ENCODE results near the gene ANKK1.

The ANKK1 gene

GRCh38 chr11:113387605-113388211 lies at the start of gene ANKK1:
Gene ANKK1, plus strand, starts transcription at chr11:113387779. Its CDS starts 106 bp downstream, at chr11:113387885.
- DNase-seq = no peak

DNA sequence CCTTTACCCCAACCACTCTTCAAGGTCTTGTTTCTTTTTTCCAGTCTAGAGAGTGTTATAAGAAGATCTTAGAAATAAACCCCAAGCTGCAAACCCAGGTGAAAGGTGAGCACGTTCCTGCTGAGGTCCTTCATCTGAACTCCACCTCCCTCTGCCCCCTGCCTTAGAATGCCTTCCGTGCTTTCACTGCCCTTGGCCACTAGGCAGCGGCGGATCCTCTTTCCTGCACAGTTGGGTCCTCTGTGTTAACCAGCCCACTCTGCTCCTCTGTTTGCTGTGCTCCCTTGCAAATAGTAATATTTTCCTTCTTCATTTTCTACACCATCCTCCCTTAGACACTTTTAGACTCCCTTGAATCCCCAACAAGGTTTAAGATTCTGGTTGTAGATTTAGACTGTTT lies 48.8 kb upstream of the ANKK1 start:
- DNase-seq = peak; percentile 54

- DNase-seq = peak; percentile 22
Observed at GRCh38 chr11:113339929-113340589, 47.5 kb upstream of the ANKK1 start.

GRCh38 chr11:113341388-113342165 lies 46.0 kb upstream of the ANKK1 start:
- no peak for DNase-seq

GRCh38 chr11:113345978-113346377 lies 41.6 kb upstream of the ANKK1 start:
- no peak for DNase-seq

DNA sequence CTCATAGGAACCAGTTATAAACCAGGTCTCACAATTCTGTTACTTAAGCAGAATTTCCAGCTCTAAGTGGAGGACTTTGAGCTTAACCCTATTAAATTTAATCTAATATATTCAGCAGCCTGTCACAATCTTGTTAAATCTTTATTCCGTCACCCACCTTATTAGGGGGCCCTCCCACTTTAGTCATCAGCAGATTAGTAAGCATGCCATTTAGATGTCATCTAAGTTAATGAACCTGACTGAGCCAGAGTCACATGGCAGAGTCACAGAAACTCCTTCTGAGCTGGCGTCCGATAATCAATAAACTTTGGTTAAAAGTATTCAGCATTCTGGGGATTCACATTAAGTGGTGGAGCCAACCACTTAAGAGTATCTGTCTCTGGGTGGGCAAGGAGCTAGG lies 38.1 kb upstream of the ANKK1 start:
- DNase-seq = peak; percentile 95

- peak; percentile 67 for DNase-seq
Observed at GRCh38 chr11:113350336-113351067, 37.1 kb upstream of the ANKK1 start.

DNA sequence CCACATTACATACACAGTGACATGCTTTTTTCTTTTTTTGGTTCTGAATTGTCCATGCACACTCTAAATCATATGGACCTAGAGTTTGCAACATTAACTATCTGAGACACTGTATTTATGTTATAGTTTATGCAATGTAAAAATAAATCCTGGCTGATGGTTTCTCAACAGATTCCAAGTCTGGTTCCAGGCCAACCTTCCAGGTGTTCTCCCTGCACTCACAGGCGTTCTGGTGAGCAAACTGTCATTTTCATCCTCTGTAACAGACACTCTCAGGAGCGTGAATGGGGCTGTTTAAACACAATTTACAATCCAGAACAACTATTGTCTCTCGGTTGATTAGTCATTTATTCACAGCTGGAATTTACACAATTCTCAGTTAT lies 36.5 kb upstream of the ANKK1 start:
- no peak for DNase-seq

DNA sequence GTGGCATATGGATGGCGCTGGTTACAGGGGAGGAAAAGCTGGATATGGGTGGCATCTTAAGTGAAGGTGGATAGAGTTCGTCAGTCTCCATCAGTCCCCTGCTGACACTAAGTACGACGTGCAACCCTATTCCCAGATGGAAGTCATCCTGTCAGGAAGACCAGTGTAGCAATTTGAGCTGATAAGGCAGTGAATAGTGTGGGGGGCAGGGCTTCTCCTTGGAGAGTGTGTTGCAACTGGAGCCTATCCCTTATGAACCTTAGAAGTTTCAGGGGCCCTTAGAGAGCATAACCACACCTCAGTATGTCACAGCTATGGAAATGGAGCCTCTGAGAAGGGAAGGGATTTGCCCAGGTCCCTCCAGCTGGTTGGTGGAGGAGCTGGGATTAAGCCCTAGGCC lies 36.1 kb upstream of the ANKK1 start:
- peak; percentile 47 for DNase-seq

DNA sequence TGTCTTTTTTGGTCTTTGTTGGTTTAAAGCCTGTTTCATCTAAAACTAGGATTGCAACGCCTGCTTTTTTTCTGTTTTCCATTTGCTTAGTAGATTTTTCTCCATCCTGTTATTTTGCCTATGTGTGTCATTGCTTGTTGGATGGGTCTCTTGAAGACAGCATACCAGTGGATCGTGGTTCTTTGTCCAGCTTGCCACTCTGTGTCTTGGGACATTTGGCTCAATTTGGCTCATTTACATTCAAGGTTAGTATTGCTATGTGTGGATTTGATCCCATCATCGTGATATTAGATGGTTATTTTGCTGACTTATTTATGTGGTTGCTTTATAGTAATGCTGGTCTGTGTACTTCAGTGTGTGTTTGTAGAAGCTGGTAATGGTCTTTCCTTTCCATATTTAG lies 31.4 kb upstream of the ANKK1 start:
- no peak for DNase-seq

GRCh38 chr11:113363406-113363805 lies 24.2 kb upstream of the ANKK1 start:
- DNase-seq = no peak

DNA sequence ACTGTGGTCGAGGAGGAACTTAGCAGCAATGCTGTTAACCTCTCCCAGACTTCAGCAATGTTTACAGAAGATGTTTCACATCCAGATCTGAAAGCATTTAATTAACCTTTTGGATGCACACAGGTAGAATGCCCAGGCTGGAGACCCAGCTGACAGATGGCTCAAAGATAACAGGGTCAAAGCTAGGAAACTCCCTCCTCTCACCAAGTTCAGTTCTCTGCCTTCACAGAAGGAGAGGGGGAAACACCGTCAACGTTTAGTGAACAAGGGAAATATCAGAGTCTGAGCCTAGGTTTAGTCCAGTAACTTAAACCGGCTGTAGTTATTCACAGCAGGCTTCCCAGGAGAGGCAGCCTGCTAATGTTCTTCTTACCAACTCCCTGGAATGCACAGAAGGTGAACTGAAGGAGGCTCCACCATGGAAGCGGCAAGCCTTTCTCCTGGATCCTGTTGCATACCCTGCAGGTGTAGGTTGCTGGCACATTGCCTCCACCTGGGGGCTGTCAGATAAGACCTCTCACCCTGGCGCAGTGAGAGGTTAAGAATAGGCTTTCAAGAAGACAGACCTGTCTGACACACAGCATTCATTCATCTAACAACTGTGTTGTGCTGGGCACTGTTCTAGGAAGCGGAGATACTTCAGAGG lies 23.5 kb upstream of the ANKK1 start:
- DNase-seq = no peak

DNA sequence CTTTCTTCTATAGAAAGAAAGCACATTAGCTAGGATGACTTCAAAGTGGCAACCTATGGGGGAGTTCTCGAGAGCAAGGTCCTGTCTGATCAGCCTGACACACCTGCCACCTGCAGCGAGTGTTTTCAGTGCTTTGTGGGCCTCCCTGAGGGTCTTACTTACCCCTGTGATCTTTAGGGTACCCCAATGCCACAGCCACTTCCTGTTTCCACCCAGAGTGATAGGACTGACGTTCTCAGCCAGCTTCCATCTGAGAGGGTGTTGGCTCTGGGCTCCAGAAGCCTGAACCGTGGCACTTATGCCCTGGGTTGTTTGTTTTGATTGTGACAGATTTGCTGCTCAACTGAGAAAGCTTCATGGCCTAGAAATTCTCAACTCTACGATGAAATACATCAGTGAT lies 21.7 kb upstream of the ANKK1 start:
- DNase-seq = no peak

DNA sequence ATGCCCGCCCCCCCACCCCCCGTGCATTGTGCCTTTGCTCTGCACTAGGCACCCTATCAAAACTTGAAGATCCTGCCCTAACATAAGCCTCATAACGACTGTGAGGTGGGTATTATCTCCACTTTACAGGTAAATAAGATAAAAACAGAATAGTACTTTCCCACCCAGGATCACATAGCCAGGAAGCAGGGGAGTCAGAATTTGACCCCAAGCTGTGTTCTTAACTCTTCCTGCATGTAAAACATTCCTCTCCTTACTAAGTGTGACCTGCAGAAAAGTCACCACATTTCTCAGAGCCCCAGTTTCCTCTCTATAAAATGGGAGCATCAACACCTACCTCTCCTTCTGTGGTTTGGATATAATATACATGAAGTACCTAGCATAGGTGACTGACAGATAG lies 18.2 kb upstream of the ANKK1 start:
- no peak for DNase-seq

DNA sequence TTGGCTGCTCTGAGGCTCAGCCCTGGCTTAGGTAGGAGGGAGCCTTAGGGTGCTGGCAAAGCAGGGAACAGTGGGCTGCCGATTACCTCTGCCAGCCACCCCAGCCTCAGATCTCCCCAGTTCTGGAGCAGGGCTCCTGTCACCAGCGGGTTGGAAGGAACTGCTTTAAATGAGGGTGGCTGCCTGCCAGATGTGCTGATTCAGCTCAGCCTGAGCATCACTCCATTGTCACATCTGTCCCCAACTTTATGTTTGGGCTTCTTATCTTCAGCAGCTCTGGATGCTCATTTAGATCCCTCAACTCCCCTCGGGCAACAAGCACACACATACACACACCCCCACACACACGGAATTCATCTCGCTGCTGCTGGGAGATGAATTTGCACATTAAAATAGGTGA lies 16.9 kb upstream of the ANKK1 start:
- DNase-seq = no peak

- DNase-seq = peak; percentile 22
Observed at GRCh38 chr11:113372309-113372708, 15.3 kb upstream of the ANKK1 start.

GRCh38 chr11:113373306-113373705 lies 14.3 kb upstream of the ANKK1 start:
- DNase-seq = no peak

- DNase-seq = peak; percentile 97
Observed at GRCh38 chr11:113373981-113374560, 13.5 kb upstream of the ANKK1 start.

GRCh38 chr11:113375402-113375801 lies 12.2 kb upstream of the ANKK1 start:
- peak; percentile 39 for DNase-seq

DNA sequence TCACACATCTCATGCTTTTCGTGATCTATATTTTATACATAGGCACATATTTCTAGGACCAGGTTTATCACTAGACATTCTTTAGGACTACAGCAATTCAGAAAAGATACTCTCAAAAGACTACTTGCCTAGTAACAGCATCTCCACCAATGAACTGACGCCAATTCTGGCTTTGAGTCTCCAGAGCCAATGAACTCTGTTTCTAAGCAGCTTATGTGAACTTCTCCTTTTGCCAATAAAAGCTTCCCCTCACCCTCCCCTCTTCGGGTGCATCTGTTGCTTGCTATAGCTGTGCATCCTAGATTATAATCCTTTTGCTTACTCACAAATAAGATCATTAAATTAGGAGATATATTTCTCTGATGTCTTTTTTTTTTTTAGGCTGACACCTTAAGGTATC lies 11.4 kb upstream of the ANKK1 start:
- DNase-seq = peak; percentile 96

- peak; percentile 81 for DNase-seq
Observed at GRCh38 chr11:113377681-113378412, 9.7 kb upstream of the ANKK1 start.

DNA sequence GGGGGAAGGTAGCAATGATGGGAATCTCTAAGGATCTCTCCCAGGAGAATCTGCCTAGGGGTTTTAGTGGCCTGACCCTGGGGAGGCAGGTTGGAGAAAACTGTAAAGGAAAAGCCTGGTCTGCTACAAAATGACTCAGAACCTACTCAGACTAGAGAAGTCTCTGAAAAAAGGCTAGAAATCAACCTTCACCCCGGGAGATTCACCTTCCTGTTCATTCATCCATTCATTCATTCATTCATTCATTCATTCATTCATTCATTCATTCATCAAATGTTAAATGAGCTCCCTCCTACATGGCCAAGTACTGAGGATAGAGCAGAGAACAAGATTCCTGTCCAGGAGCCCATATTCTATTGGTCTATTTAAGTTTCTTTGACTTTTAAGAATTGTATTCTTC lies 8.9 kb upstream of the ANKK1 start:
- no peak for DNase-seq

Measured in NCI-H82 (cell line).